Ishikawa (cell line): ENCODE data around the gene GAL3ST2.

Experiments
- CEBPB ChIP-seq: IDR thresholded peaks from 2 replicates; pipeline ENCODE4 v1.6.1; 2012
- CREB1 ChIP-seq: IDR thresholded peaks from 2 replicates; pipeline ENCODE4 v1.6.1; 2012; ENCODE audit warnings: low read depth
- EGR1 ChIP-seq: IDR thresholded peaks from 2 replicates; pipeline ENCODE4 v1.6.1; 2012
- EP300 ChIP-seq: IDR thresholded peaks from 2 replicates; pipeline ENCODE4 v1.6.1; 2012; ENCODE audit warnings: borderline replicate concordance
- FOXM1 ChIP-seq: IDR thresholded peaks from 2 replicates; pipeline ENCODE4 v1.6.1; 2012; ENCODE audit warnings: low read depth, borderline replicate concordance
- MAX ChIP-seq: IDR thresholded peaks from 2 replicates; pipeline ENCODE4 v1.6.1; 2012
- NFIC ChIP-seq: IDR thresholded peaks from 2 replicates; pipeline ENCODE4 v1.6.1; 2012
- RAD21 ChIP-seq: IDR thresholded peaks from 2 replicates; pipeline ENCODE4 v1.6.1; 2012; ENCODE audit warnings: low read depth
- REST ChIP-seq: IDR thresholded peaks from 2 replicates; pipeline ENCODE4 v1.6.1; 2012; ENCODE audit warnings: low read depth, mild to moderate bottlenecking
- TAF1 ChIP-seq: IDR thresholded peaks from 2 replicates; pipeline ENCODE4 v1.6.1; 2012; ENCODE audit warnings: low read depth, mild to moderate bottlenecking
- TCF12 ChIP-seq: IDR thresholded peaks from 2 replicates; pipeline ENCODE4 v1.6.1; 2012; ENCODE audit warnings: low read depth
- TEAD4 ChIP-seq: IDR thresholded peaks from 2 replicates; pipeline ENCODE4 v1.6.1; 2012
- USF1 ChIP-seq: IDR thresholded peaks from 2 replicates; pipeline ENCODE4 v1.6.1; 2012
- ZBTB7A ChIP-seq: IDR thresholded peaks from 2 replicates; pipeline ENCODE4 v1.6.1; 2012; ENCODE audit warnings: low read depth

GRCh38 chr2:241797441-241798080, 20.9 kb downstream of the GAL3ST2 start:
- TF ChIP-seq NFIC = no peak
- TF ChIP-seq EP300 = no peak
- no peak for TF ChIP-seq CEBPB
- no peak for TF ChIP-seq TCF12
- TF ChIP-seq REST = no peak
- no peak for TF ChIP-seq MAX
- no peak for TF ChIP-seq CREB1
- no peak for TF ChIP-seq FOXM1
- TF ChIP-seq TAF1 = no peak
- no peak for TF ChIP-seq TEAD4
- no peak for TF ChIP-seq EGR1
- TF ChIP-seq ZBTB7A = no peak
- TF ChIP-seq RAD21 = no peak
- TF ChIP-seq USF1 = no peak
